A172 (cell line): ENCODE data around the gene ANKRD6. TPM values are rescaled to one million over a fixed set of nuclear protein-coding genes. Genes with fewer than 3 reads are reported as not detected.
A peak's percentile ranks its signal among the peaks of the same experiment; 100 is the strongest.

ENCODE experiments used
- DNase-seq: peaks from one replicate; pipeline ENCODE4 v3.0.0-alpha.2; 2015; ENCODE audit warnings: low spot score
- total RNA-seq: library from RNA; depleted of rRNA; stranded (reverse); fragments of >200 nt; shearing (Covaris generic); gene quantifications from 2 replicates; pipeline ENCODE4 v1.2.3, GENCODE V29; 2014

The ANKRD6 gene
- total RNA-seq, 1 experiment from 2014 or later = 10.7 TPM

GRCh38 chr6:89509777-89510281 lies 76.9 kb downstream of the ANKRD6 start:
- DNase-seq = no peak

- DNase-seq = no peak
Measured at GRCh38 chr6:89510393-89510792, 77.4 kb downstream of the ANKRD6 start.

GRCh38 chr6:89518352-89519055 lies 85.6 kb downstream of the ANKRD6 start:
- no peak for DNase-seq

- DNase-seq = no peak
Measured at GRCh38 chr6:89520736-89521135, 87.8 kb downstream of the ANKRD6 start.

GRCh38 chr6:89522778-89523177 lies 89.8 kb downstream of the ANKRD6 start:
- DNase-seq = no peak

GRCh38 chr6:89525786-89526562 lies 93.0 kb downstream of the ANKRD6 start:
- peak; percentile 56 for DNase-seq

GRCh38 chr6:89526563-89526869 lies 93.6 kb downstream of the ANKRD6 start:
- DNase-seq = no peak

- peak; percentile 28 for DNase-seq
Measured at GRCh38 chr6:89527634-89528033, 94.7 kb downstream of the ANKRD6 start.

- DNase-seq = no peak
Measured at GRCh38 chr6:89528866-89529265, 95.9 kb downstream of the ANKRD6 start.

- no peak for DNase-seq
Measured at GRCh38 chr6:89530982-89531381, 98.0 kb downstream of the ANKRD6 start.

GRCh38 chr6:89536231-89536630 lies 103.3 kb downstream of the ANKRD6 start:
- no peak for DNase-seq

- DNase-seq = no peak
Measured at GRCh38 chr6:89539779-89540178, 106.8 kb downstream of the ANKRD6 start.

GRCh38 chr6:89542081-89542857 lies 109.3 kb downstream of the ANKRD6 start:
- DNase-seq = no peak

GRCh38 chr6:89542866-89543265 lies 109.9 kb downstream of the ANKRD6 start:
- DNase-seq = no peak

- no peak for DNase-seq
Measured at GRCh38 chr6:89547281-89547680, 114.3 kb downstream of the ANKRD6 start.

GRCh38 chr6:89553431-89553830 lies 120.5 kb downstream of the ANKRD6 start:
- no peak for DNase-seq

- no peak for DNase-seq
Measured at GRCh38 chr6:89554106-89554505, 121.2 kb downstream of the ANKRD6 start.

- DNase-seq = no peak
Measured at GRCh38 chr6:89555031-89555430, 122.1 kb downstream of the ANKRD6 start.

GRCh38 chr6:89555806-89556205 lies 122.9 kb downstream of the ANKRD6 start:
- no peak for DNase-seq

- DNase-seq = no peak
Measured at GRCh38 chr6:89559487-89559886, 126.5 kb downstream of the ANKRD6 start.

GRCh38 chr6:89562093-89562973 lies 129.4 kb downstream of the ANKRD6 start:
- DNase-seq = no peak
